Lung (tissue), 12 donors: Measurements from ENCODE around the gene CTNND1. TPM values are rescaled to one million over a fixed set of nuclear protein-coding genes. Genes with fewer than 3 reads are reported as not detected.

Experiments
- ATAC-seq: fragments of 200-7000 bp; cut with Tn5 transposase; one replicate; pipeline ENCODE4 v1.9.1; 2020; ENCODE audit warnings: moderate number of reproducible peaks; ENCODE audit not compliant: insufficient read depth, low FRiP score
- DNase-seq, 3 donors: peaks; one replicate each; pipeline ENCODE4 v3.0.0-alpha.2; 2013 to 2017
- H3K27ac ChIP-seq, 2 donors: one replicate each; pipeline ENCODE4 v1.5.1; 2013; ENCODE audit warnings: mild to moderate bottlenecking in 2 of 2, moderate library complexity in 2 of 2, control low read depth in 1 of 2, inconsistent platforms in 1 of 2, low read depth in 1 of 2, low read length in 1 of 2
- H3K27me3 ChIP-seq, 3 donors: one replicate each; pipeline ENCODE4 v1.5.1; 2013; ENCODE audit warnings: low read length in 2 of 3; ENCODE audit not compliant: control insufficient read depth in 3 of 3, insufficient read depth in 3 of 3
- H3K36me3 ChIP-seq, 4 donors: one replicate each; pipeline ENCODE4 v1.5.1; 2013; ENCODE audit warnings: low read length in 4 of 4, mild to moderate bottlenecking in 1 of 4, moderate library complexity in 1 of 4; ENCODE audit not compliant: control insufficient read depth in 4 of 4, insufficient read depth in 4 of 4
- H3K4me1 ChIP-seq, 5 donors: one replicate each; pipeline ENCODE4 v1.5.1; 2013; ENCODE audit warnings: low read length in 5 of 5, mild to moderate bottlenecking in 2 of 5, moderate library complexity in 1 of 5; ENCODE audit not compliant: control insufficient read depth in 5 of 5, insufficient read depth in 5 of 5
- H3K4me3 ChIP-seq: one replicate; pipeline ENCODE4 v1.5.1; 2013; ENCODE audit warnings: mild to moderate bottlenecking, control low read depth, moderate library complexity
- H3K9ac ChIP-seq, 2 donors: one replicate each; pipeline ENCODE4 v1.5.1; 2013; ENCODE audit warnings: low read length in 2 of 2, control low read depth in 1 of 2; ENCODE audit not compliant: insufficient read depth in 1 of 2
- H3K9me3 ChIP-seq, 4 donors: one replicate each; pipeline ENCODE4 v1.5.1; 2013; ENCODE audit warnings: low read length in 3 of 4, mild to moderate bottlenecking in 1 of 4, moderate library complexity in 1 of 4; ENCODE audit not compliant: control insufficient read depth in 4 of 4, insufficient read depth in 3 of 4
- WGBS, 2 donors: extraction: QIAGEN DNeasy Blood & Tissue Kit; methylation state at CpG; one replicate each; pipeline ENCODE4 v1.1.7; 2013; 5-methylcytosine and 5-hydroxymethylcytosine counted together
- polyA plus RNA-seq, 2 donors: library from polyadenylated mRNA; stranded (reverse); fragments of 200-250 nt; gene quantifications; one replicate each; pipeline ENCODE4 v1.2.1, GENCODE V29; 2013
- total RNA-seq, 2 donors: library from RNA; depleted of rRNA in 1 of 2; stranded (reverse); fragments of >200 nt in 1 of 2; gene quantifications; one replicate each; pipeline ENCODE4 v1.2.1, GENCODE V29; 2014 to 2021
- TF ChIP-seq, protein P1 (sequence below): IDR thresholded peaks from 2 replicates; pipeline ENCODE4 v1.5.1; 2012; ENCODE audit warnings: mild to moderate bottlenecking; ENCODE audit errors: control extremely low read depth, extremely low read depth
- donor health status: control.
- donor health status: control.
- donor health status: Bipolar disorder and iron deficiency.
- donor health status: healthy.
- donor health status: DM: yes; HTN: yes; CAD: no.

CTNND1 gene
- total and polyA plus RNA-seq, 4 donors: 36.5 to 423 (median 128) TPM

DNA sequence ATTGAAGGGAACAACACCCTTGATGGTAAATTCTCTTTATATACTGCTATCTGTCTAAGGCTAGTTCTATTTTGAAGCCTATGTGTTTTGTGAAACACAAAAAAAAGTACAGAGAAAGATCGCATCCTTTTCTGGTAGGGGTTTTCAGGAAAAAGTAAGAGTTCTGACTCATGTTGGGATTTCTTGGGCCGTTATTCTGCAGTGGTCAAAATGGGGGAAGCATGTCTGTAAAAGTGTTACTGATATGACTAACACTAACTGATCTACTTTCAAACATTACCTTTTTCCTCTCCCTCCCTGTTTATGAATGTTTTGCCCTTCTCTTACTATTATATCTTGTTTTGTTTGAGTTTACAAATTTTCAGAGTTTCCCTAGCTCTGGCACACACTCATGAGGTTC, 53.9 kb downstream of the CTNND1 start:
- H3K36me3 ChIP-seq: peaks cover 28 to 60% (median 47%) of the 10 kb centered on the region in 4 donors
- H3K4me1 ChIP-seq: peaks cover 0 to 11% (median 0%) of the 10 kb centered on the region in 5 donors
- no peak overlapping the region for H3K9ac ChIP-seq
- 78 to 88% methylated on average over 2 of the region's 2 CpGs for WGBS, 2 donors
- no peak for DNase-seq
- no peak overlapping the region for H3K4me3 ChIP-seq
- H3K27ac ChIP-seq: no peak overlapping the region
- ATAC-seq: no peak
- no peaks in the 10 kb centered on the region for H3K9me3 ChIP-seq
- no peaks in the 10 kb centered on the region for H3K27me3 ChIP-seq
- TF ChIP-seq, protein P1, sequence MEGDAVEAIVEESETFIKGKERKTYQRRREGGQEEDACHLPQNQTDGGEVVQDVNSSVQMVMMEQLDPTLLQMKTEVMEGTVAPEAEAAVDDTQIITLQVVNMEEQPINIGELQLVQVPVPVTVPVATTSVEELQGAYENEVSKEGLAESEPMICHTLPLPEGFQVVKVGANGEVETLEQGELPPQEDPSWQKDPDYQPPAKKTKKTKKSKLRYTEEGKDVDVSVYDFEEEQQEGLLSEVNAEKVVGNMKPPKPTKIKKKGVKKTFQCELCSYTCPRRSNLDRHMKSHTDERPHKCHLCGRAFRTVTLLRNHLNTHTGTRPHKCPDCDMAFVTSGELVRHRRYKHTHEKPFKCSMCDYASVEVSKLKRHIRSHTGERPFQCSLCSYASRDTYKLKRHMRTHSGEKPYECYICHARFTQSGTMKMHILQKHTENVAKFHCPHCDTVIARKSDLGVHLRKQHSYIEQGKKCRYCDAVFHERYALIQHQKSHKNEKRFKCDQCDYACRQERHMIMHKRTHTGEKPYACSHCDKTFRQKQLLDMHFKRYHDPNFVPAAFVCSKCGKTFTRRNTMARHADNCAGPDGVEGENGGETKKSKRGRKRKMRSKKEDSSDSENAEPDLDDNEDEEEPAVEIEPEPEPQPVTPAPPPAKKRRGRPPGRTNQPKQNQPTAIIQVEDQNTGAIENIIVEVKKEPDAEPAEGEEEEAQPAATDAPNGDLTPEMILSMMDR: no peak

DNA sequence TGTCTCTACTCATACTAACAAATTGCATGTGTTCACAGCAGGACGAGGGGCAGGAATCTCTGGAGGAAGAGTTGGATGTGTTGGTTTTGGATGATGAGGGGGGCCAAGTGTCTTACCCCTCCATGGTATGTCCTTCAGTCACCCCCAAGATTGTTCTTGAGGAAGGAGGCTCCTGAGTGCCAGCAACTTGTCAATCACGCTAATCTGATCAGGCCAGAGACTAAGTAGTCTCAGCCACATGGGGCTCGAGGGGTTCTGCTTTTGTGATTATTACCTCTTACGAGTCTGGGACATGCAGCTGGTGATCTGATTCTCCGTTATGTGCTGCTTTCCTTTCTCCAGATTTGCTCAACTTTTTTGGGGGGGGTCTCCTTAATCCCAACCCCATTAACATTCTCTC, 54.3 kb downstream of the CTNND1 start:
- ATAC-seq: no peak
- H3K9me3 ChIP-seq: no peaks in the 10 kb centered on the region
- H3K4me1 ChIP-seq: peaks cover 0 to 11% (median 0%) of the 10 kb centered on the region in 5 donors
- H3K36me3 ChIP-seq: peaks cover 27 to 56% (median 44%) of the 10 kb centered on the region in 4 donors
- DNase-seq: no peak
- TF ChIP-seq, protein P1: no peak
- no peak overlapping the region for H3K9ac ChIP-seq
- no peaks in the 10 kb centered on the region for H3K27me3 ChIP-seq
- 76 to 82% methylated on average over 5 of the region's 5 CpGs for WGBS, 2 donors
- H3K27ac ChIP-seq: no peak overlapping the region
- H3K4me3 ChIP-seq: no peak overlapping the region

DNA sequence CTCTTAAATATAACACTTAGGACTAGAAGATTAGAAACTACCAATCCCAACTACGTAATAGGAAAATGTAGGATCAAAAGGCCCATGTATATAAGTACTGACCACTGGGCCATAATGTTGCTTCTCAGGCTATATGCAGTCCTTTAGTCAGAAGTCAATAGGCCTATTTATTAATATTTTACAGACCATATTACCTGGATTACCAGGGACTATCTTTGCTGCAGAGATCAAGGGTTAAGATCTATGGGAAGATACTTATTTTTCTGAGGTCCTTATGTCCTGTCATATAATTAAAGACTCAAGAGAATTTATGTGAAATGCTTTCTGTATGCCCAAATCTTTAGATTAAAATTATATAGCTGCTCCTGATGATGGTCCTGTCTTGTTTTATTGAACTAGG, 57.2 kb downstream of the CTNND1 start:
- TF ChIP-seq, protein P1: no peak
- H3K36me3 ChIP-seq: peaks cover 19 to 40% (median 26%) of the 10 kb centered on the region in 4 donors

More for the DNA sequence above, 57.2 kb downstream of the CTNND1 start:
- Histone ChIP-seq H3K9ac (no peak overlapping the region), H3K27ac (no peak overlapping the region), H3K4me1 (peaks cover 0 to 14% (median 0%) of the 10 kb centered on the region in 5 donors), H3K27me3 (no peaks in the 10 kb centered on the region), H3K9me3 (no peaks in the 10 kb centered on the region), H3K4me3 (no peak overlapping the region)
- 97 to 98% methylated on average over 1 of the region's 1 CpG for WGBS, 2 donors
- no peak for DNase-seq
- ATAC-seq: no peak
